Gastrocnemius medialis (tissue), 4 donors: Measurements from ENCODE around the gene YBX2.

Experiments used
- POLR2A ChIP-seq, 2 donors: fragments of 450-650 bp; IDR thresholded peaks; one replicate each; pipeline ENCODE4 v1.6.1; 2017; ENCODE audit warnings: antibody characterized with exemption in 2 of 2, mild to moderate bottlenecking in 2 of 2, moderate library complexity in 2 of 2
- TF ChIP-seq, protein P1 (sequence below), 5 experiments: fragments of 450-650 bp in 3 of 5; fragments of 200-600 bp in 2 of 5; sonication (generic) in 2 of 5; IDR thresholded peaks in 4 of 5; conservative IDR thresholded peaks in 1 of 5; 1 replicate in 4 of 5; 2 replicates in 1 of 5; pipeline ENCODE4 v1.5.1; 2016 to 2019; ENCODE audit warnings: antibody characterized with exemption in 5 of 5, mild to moderate bottlenecking in 3 of 5, moderate library complexity in 3 of 5

DNA sequence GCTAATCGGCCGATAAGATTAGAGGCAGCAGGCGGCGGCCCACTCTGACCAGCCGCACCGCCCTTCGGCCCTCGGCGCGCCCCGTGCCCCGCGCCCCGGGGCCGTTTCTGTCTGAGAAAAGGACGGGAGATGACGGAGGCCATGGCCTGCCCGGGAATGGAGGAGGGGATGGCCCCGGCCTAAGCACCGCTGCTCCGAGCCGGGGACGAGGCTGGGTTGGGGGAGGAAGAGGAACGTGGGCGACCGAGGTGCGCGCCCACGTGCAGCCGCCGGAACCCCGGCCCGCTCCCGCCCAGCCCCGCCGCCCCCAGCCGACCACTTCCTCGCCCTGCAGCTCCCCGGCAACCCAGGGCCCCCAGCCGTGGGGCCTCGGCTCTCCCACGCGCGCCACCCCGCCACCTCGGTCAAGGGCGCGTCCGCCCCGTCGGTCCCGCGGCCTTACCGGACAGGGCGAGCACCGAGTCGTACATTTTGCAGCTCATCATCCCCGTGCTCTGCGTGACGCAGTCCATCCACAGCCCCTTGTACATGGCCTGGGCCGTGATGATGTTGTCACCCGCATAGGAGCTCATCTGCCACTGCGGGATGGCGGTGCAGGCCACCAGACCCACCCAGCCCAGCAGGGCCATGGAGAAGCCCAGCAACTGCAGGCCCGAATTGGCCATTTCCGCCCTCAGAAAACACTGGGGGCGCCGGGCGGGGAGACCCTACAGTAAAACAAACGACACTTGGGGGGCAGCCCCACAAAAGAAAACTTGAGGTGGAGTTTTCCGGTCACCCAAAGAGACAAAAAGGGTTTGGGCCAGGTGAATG lies 32.9 kb downstream of the YBX2 start:
- TF ChIP-seq, protein P1, sequence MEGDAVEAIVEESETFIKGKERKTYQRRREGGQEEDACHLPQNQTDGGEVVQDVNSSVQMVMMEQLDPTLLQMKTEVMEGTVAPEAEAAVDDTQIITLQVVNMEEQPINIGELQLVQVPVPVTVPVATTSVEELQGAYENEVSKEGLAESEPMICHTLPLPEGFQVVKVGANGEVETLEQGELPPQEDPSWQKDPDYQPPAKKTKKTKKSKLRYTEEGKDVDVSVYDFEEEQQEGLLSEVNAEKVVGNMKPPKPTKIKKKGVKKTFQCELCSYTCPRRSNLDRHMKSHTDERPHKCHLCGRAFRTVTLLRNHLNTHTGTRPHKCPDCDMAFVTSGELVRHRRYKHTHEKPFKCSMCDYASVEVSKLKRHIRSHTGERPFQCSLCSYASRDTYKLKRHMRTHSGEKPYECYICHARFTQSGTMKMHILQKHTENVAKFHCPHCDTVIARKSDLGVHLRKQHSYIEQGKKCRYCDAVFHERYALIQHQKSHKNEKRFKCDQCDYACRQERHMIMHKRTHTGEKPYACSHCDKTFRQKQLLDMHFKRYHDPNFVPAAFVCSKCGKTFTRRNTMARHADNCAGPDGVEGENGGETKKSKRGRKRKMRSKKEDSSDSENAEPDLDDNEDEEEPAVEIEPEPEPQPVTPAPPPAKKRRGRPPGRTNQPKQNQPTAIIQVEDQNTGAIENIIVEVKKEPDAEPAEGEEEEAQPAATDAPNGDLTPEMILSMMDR (IDR thresholded peaks at IDR 0.05 in 4 of 5, conservative IDR thresholded peaks at IDR 0.05 in 1 of 5), result no peak
- TF ChIP-seq POLR2A (IDR thresholded peaks at IDR 0.05), result no peak
